MM.1S (cell line): ENCODE results near the gene PNLIP.

ENCODE experiments used
- DNase-seq: peaks from one replicate; pipeline ENCODE4 v3.0.0-alpha.2; 2015
- H2AFZ ChIP-seq: fragments of 300-600 bp; sonication (generic); 2 replicates; pipeline ENCODE4 v1.6.0; 2016; ENCODE audit warnings: antibody characterized with exemption, low read length
- H3F3A ChIP-seq: fragments of 300-600 bp; sonication (generic); 2 replicates; pipeline ENCODE4 v1.6.1; 2016; ENCODE audit warnings: mild to moderate bottlenecking, antibody characterized with exemption, low read length, moderate library complexity, mixed read lengths; ENCODE audit not compliant: insufficient read depth
- H3K27ac ChIP-seq: fragments of 300-600 bp; sonication (generic); 2 replicates; pipeline ENCODE4 v1.5.1; 2016; ENCODE audit warnings: mild to moderate bottlenecking, low read length
- H3K27me3 ChIP-seq: fragments of 300-600 bp; sonication (generic); replicated peaks from 2 replicates; pipeline ENCODE4 v1.6.0; 2016; ENCODE audit warnings: low read length; ENCODE audit not compliant: insufficient read depth
- H3K36me3 ChIP-seq: fragments of 300-600 bp; sonication (generic); replicated peaks from 2 replicates; pipeline ENCODE4 v1.6.1; 2016; ENCODE audit warnings: mild to moderate bottlenecking, low read length, mixed read lengths; ENCODE audit not compliant: insufficient read depth
- H3K4me1 ChIP-seq: fragments of 300-600 bp; sonication (generic); 2 replicates; pipeline ENCODE4 v1.6.1; 2016; ENCODE audit warnings: low read length, mixed read lengths
- H3K4me2 ChIP-seq: fragments of 300-600 bp; sonication (generic); 2 replicates; pipeline ENCODE4 v1.6.0; 2016; ENCODE audit warnings: low read depth, low read length
- H3K4me3 ChIP-seq: fragments of 300-600 bp; sonication (generic); 2 replicates; pipeline ENCODE4 v1.5.1; 2016; ENCODE audit warnings: low read length, mixed read lengths
- H3K79me2 ChIP-seq: fragments of 300-600 bp; sonication (generic); 2 replicates; pipeline ENCODE4 v1.6.1; 2016; ENCODE audit warnings: mixed run types, low read length, mixed read lengths
- H3K9ac ChIP-seq: fragments of 300-600 bp; sonication (generic); 2 replicates; pipeline ENCODE4 v1.6.1; 2016; ENCODE audit warnings: low read length, mixed read lengths
- H3K9me2 ChIP-seq: fragments of 300-600 bp; sonication (generic); replicated peaks from 2 replicates; pipeline ENCODE4 v1.6.1; 2016; ENCODE audit warnings: mild to moderate bottlenecking, low read length, mixed read lengths; ENCODE audit not compliant: insufficient read depth
- H3K9me3 ChIP-seq: fragments of 300-600 bp; sonication (generic); replicated peaks from 2 replicates; pipeline ENCODE4 v1.6.1; 2016; ENCODE audit warnings: mild to moderate bottlenecking, low read length, mixed read lengths; ENCODE audit not compliant: insufficient read depth
- H4K20me1 ChIP-seq: fragments of 300-600 bp; sonication (generic); 2 replicates; pipeline ENCODE4 v1.6.1; 2016; ENCODE audit warnings: mild to moderate bottlenecking, low read length, moderate library complexity, mixed read lengths; ENCODE audit not compliant: insufficient read depth
- EZH2 ChIP-seq: fragments of 300-600 bp; sonication (generic); optimal IDR thresholded peaks from 2 replicates; pipeline ENCODE3; 2017; ENCODE audit warnings: low read depth, mild to moderate bottlenecking, antibody characterized with exemption, low read length, mixed read lengths
- EZH2phosphoT487 ChIP-seq: fragments of 300-600 bp; sonication (generic); IDR thresholded peaks from 2 replicates; pipeline ENCODE4 v1.6.1; 2018; ENCODE audit warnings: antibody characterized with exemption, low read length
- TF ChIP-seq, protein P1 (sequence below): fragments of 300-600 bp; sonication (generic); IDR thresholded peaks from 2 replicates; pipeline ENCODE4 v1.5.1; 2016; ENCODE audit warnings: antibody characterized with exemption, low read length, mixed read lengths

Gene PNLIP

DNA sequence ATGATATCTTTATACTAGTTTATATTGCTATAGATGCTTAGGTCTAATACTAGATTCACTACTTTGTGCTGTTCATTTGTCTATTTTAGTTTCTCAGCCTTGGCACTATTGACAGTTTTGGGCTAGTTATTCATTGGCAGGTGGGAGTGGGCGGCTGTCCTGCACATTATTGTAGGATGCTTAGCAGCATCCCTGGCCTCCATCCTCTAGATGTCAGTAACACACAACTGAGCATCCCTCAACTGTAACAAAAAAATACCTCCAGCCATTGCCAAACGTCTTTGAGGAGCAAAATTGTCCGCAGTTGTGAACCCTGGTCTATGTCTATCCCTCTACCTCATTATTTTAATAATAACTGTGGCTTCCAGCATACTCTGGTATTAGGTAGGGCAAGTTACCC, 34.4 kb upstream of the PNLIP start:
- H3F3A ChIP-seq: no peaks in the 10 kb centered on the region
- no peaks in the 10 kb centered on the region for H4K20me1 ChIP-seq
- no peak overlapping the region for H3K4me3 ChIP-seq
- H3K9me3 ChIP-seq: no peaks in the 10 kb centered on the region
- no peaks in the 10 kb centered on the region for H3K4me1 ChIP-seq
- H3K4me2 ChIP-seq: no peak overlapping the region
- no peaks in the 10 kb centered on the region for H3K79me2 ChIP-seq
- H3K9me2 ChIP-seq: no peaks in the 10 kb centered on the region
- no peaks in the 10 kb centered on the region for H3K27me3 ChIP-seq
- no peak for TF ChIP-seq EZH2
- TF ChIP-seq, protein P1, sequence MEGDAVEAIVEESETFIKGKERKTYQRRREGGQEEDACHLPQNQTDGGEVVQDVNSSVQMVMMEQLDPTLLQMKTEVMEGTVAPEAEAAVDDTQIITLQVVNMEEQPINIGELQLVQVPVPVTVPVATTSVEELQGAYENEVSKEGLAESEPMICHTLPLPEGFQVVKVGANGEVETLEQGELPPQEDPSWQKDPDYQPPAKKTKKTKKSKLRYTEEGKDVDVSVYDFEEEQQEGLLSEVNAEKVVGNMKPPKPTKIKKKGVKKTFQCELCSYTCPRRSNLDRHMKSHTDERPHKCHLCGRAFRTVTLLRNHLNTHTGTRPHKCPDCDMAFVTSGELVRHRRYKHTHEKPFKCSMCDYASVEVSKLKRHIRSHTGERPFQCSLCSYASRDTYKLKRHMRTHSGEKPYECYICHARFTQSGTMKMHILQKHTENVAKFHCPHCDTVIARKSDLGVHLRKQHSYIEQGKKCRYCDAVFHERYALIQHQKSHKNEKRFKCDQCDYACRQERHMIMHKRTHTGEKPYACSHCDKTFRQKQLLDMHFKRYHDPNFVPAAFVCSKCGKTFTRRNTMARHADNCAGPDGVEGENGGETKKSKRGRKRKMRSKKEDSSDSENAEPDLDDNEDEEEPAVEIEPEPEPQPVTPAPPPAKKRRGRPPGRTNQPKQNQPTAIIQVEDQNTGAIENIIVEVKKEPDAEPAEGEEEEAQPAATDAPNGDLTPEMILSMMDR: no peak
- TF ChIP-seq EZH2phosphoT487: no peak
- H3K27ac ChIP-seq: no peak overlapping the region
- no peak overlapping the region for H2AFZ ChIP-seq
- no peak for DNase-seq
- no peaks in the 10 kb centered on the region for H3K36me3 ChIP-seq
- no peak overlapping the region for H3K9ac ChIP-seq

DNA sequence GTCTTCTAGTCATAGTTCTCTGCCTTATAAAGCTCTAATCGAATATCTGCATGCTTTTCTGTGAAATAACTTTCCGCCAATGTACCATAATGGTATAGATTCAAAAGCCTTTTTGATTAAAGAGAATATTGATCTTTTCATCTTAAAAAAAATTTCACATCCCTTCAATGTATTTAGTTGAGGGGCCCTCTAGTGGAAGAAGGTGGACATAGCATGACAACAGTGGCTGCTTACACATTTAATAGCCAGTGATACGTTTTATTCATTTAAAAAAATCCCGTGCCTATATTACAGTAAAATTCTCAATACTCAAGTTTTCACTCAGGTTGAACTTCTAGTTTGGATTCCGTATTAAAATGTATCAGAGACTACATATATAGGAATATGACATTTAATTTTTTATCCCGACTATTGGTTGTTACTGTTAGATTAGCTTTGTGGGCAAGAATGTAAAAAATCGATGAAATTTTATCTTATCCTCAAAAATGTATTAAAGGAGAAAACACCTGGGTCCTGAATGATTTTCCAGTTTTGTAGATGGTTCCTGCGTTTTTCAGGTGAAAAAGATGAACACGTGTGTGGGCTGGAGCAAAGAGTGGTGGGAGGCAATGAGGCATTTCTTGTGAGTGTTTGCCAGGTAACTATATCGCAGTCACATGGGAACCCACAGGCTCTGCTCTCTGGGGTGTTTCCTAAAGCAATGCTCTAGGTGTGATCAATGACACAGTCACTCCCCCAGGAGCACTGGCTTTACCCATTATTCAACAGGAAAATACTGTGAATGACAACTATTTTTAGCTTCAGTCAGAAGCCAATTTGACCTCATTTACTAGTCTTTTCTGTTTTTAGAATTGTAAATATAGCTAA, 24.1 kb upstream of the PNLIP start:
- TF ChIP-seq EZH2: no peak
- TF ChIP-seq, protein P1: peak; percentile 82
- no peak for TF ChIP-seq EZH2phosphoT487
- no peak overlapping the region for H3K27ac ChIP-seq
- peak; percentile 55 for DNase-seq

DNA sequence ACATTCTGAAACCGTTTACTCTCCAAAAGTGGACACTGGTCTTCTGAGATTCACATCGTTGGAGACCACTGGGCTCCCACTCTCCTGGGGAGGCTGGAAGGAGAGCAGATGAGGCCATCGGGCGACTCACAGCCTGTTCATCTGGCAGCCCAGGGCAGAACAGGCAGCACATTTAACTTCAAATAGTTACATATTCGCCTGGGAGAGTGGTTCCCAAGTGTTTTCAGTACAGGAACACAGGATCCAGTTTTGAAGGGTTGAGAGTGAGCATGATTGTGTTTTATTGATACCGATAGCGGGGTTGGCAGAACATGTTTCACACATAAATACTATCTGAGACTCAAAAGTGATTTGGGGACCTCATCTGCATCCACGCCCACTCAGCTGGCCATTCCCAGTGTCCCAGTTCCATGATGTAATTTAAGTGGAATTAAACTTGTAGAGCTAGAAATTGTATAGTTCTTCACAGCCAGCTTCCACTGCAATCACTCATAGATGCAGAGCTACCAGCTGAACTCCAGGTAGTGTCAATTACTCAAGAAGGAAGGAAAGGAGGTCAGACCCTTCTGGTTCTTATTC, 22.8 kb upstream of the PNLIP start:
- DNase-seq: no peak
- H3K27me3 ChIP-seq: no peaks in the 10 kb centered on the region
- TF ChIP-seq, protein P1: no peak
- no peak for TF ChIP-seq EZH2phosphoT487
- no peak for TF ChIP-seq EZH2
- no peaks in the 10 kb centered on the region for H3K79me2 ChIP-seq
- no peaks in the 10 kb centered on the region for H3K36me3 ChIP-seq
- H3K4me1 ChIP-seq: no peaks in the 10 kb centered on the region
- H3K9me3 ChIP-seq: no peaks in the 10 kb centered on the region
- no peak overlapping the region for H3K9ac ChIP-seq
- H4K20me1 ChIP-seq: no peaks in the 10 kb centered on the region
- no peak overlapping the region for H2AFZ ChIP-seq
- H3F3A ChIP-seq: no peaks in the 10 kb centered on the region
- H3K27ac ChIP-seq: no peak overlapping the region
- H3K9me2 ChIP-seq: no peaks in the 10 kb centered on the region
- H3K4me2 ChIP-seq: no peak overlapping the region
- no peak overlapping the region for H3K4me3 ChIP-seq

More for the DNA sequence above, 24.1 kb upstream of the PNLIP start:
- Histone ChIP-seq H3K79me2 (no peaks in the 10 kb centered on the region), H3K9me3 (no peaks in the 10 kb centered on the region), H3K4me1 (no peaks in the 10 kb centered on the region), H3K9ac (no peak overlapping the region), H3K36me3 (no peaks in the 10 kb centered on the region), H2AFZ (no peak overlapping the region), H4K20me1 (no peaks in the 10 kb centered on the region), H3K27me3 (no peaks in the 10 kb centered on the region), H3F3A (no peaks in the 10 kb centered on the region), H3K9me2 (no peaks in the 10 kb centered on the region), H3K4me2 (no peak overlapping the region), H3K4me3 (no peak overlapping the region)
